CD4-positive, alpha-beta T cell treated with Interleukin-6 for 4 hours (primary cell): Measurements from ENCODE around the gene RGPD5.
"Not testable (repeated sequence)": the region's sequence is repeated elsewhere in the genome, so short reads cannot be mapped to it uniquely, and the experiment has no call there.

Experiments used
- DNase-seq: peaks from one replicate; pipeline ENCODE4 v3.0.0-alpha.2; 2020; ENCODE audit warnings: mixed read lengths

The RGPD5 gene

DNA sequence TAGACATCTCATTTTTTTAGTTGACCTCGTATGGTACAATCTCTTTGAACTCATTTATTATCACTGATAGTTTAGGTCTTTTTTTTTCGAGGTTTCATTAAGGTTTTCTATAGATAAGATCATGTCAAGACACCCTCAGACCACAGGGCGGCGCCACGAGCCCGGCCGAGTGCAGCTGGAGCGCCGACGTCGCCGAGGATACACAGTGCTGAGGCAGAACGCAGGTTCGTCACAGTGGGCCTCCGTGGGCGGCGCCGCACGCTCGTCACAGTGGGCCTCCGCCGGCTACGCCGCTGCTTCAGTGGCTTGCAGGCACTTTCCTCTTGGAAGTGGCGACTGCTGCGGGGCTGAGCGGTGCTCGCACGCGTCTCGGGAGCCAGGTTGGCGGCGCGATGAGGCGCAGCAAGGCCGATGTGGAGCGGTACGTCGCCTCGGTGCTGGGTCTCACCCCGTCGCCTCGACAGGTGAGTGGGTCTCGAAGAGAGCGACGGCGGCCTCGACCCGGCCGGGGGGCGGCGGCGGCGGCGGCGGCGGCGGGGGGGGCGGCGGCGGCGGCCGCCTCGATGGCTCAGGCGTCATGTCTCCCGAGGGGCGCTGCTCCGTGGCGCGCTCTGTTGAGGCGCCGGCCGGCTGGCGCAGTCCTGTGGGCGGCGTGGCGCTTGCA lies at the start of gene RGPD5:
RGPD5 (plus strand) TSS at position 232 of the 664 bp plus-strand sequence; CDS start at position 393, 161 bp downstream.
- DNase-seq = not testable (repeated sequence)

DNA sequence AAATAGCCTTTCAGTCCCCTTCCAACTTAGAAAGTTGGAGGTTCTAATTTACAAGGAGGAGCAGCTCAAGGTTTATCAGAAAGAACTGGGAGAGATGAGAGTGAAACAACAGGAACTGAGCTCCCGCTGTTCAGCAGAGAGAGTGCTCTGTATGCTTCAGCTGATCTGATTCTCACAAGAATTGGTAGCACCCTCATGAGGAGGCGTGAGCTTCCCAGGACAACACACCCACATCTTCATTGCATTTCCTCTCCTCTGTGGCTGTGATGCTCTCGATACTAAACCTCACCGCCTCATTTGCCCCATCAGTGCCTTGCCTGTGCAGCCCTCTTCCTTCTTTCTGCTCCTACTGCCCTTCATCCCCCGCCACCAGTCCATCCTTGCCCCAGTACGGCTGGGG lies 42.5 kb upstream of the RGPD5 start:
- not testable (repeated sequence) for DNase-seq

DNA sequence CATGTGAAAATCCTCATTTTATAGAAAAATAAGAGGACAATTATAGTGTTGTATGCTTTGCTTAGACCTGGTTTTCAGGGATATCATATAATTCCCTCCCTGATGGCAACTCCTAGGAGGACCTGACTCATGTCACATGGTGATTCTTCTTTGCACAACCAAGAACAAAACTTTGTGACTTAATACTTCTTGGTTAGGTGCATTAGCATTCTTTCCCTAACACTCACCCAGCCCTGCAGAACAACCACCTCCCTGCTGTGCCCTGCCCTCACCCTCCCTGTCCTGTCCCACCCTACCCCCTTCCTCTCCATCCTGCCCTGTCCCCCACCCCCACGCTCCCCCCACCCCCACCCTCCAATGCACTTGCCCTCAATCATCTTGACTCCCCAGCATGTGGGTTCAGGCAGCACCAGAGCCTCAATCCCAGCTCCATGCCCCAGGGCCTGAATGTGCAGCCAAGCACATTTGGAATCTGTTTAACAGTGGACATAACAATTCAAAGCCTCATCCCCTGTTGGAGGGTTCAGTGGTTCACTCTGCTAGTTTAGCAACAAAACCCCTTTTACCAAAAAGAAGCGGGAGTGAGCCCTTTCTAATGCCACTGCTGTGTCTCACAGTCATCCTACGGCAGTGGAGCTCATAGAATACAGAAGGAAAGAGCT lies 36.8 kb upstream of the RGPD5 start:
- not testable (repeated sequence) for DNase-seq

DNA sequence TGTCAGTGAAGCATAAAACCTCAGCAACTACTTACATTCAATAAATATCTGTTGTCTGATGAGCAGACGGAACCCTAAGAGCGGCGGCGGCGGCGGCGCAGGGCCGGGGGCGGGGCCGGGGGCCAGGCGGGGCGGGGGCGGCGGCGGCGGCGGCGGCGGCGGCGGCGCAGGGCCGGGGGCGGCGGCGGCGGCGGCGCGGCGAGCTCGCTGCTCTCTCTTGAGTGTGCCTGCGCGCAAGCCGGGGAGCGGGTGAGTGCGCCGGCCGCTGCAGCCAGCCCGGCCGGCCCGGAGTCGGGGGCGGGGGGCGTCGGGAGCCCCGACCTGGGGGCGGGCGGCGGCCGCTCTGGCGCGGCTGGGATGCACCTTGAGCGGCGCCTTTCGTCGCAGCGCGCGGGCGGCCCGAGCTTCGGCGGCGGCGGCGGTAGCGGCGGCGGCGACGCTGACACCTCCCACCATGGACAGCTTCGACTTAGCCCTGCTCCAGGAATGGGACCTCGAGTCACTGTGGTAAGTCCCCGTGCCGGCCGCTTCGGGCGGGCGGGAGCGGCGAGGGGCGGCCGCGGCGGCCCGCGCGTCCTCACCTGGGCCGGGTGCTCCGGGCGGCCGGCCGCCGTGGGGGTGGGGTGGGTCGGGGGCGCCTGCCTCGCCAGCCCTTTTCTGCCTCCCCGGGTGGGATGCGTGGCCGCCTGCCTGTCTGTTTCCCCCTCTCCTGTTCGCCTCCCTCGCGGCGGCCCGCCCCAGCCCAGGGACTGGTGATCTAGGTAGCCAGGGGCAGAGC lies 33.7 kb upstream of the RGPD5 start:
- not testable (repeated sequence) for DNase-seq

DNA sequence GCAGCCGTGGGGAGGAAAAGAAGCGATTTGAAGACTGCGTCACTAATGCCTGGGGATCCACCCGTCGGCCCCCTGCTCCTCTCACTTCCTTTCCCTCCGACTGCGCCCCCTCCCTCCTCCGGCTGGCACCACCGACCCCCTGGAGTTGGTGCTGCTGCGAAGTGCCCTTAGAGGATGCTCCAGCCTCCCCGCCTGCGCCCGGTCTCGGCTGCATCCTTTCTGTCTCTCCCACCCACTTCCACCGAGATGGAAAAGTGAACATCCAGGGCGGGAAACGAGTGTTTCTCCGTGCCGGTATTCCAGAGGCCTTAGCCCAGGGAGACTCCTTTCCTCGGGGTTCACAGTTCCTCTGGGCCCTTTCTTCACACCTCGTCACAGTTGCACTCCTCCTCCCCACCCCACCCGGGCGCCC lies 33.1 kb upstream of the RGPD5 start:
- not testable (repeated sequence) for DNase-seq

DNA sequence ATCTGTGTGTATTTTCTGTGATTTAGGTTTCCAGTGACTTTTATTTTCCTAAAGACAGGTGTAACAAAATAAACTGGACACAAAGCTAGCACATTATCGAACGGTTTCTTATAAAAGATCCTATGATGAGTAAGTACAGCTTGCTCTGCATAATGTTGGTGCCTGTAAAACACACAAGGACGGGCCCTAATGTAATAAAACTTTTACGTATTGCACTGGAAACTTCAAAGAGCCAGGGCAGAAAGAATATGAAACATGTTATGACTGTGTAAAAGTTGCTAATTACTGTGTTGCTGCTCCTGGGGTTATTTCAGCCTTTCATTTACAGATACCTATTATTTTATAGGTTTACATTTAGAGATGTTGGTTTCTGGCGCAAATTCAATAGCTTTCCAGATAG lies 32.1 kb upstream of the RGPD5 start:
- DNase-seq = not testable (repeated sequence)

DNA sequence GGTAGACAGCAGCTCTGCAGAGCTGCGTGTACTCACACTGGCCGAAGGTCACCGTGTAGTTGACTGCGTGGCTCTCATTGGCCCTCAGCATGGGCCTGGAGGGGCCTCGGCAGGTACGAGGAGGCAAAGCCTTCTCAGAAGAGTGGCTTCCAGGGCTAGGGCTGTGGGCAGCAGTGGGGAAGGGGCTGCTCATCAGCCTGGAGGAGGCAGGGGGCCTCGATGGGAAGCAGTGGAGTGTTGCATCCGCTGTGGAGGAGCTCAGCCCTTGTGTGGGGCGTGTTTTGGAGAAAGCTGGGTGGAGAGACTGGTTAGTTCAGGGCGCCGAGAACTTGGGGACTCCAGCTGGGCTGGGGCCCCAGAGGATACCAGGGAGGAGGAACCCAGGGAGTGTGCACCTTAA lies 28.0 kb upstream of the RGPD5 start:
- not testable (repeated sequence) for DNase-seq

DNA sequence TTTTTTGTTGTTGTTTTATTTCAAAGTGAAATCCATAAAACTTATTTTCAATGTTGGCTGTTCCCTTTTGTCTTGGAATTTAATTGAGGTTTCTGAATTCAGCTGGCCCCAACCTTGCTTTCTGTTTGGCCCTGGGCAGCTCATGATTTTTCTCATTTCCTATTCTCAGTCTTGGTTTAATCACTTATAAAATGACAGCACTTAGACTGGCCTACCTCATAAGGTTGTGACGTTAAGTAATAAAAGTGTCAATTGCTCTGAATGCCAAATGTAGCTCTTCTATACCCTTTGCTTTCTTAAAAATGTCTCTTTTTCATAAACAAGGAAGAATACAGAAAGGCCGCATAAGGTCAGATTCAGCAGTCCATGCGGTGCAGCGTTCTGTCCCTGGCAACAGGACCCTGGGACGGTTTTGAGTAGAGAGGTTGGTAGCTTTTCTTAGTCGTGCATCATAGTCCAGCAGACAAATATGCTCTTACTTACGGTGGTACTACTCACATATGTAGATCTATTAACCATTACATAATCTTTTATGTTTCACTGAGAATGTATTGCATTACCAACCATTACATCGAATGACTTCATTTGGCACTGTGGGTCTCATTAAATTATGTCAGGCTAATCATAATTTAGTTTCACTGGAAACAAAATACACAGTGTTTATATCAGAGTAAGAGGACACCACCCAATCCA lies 27.1 kb upstream of the RGPD5 start:
- DNase-seq = not testable (repeated sequence)

DNA sequence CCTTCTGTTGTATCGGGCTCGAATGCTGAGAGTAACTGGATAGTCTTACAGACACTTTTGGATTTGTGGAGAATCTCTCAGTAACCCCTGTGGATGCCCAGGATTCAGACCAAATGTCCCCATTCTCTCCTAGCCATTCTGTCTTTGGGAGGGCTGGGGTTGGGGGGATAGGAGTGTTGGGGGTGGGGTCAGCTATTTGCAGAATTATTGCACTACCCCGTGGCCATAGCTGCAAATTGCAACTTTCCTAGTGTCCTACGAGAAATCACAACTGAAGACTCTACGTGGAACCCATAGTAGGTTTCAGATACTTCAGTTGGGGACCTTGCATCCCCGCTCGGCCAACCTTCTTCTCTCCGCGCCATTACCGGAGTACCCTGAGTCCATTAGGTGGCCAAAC lies 25.2 kb upstream of the RGPD5 start:
- DNase-seq = not testable (repeated sequence)

DNA sequence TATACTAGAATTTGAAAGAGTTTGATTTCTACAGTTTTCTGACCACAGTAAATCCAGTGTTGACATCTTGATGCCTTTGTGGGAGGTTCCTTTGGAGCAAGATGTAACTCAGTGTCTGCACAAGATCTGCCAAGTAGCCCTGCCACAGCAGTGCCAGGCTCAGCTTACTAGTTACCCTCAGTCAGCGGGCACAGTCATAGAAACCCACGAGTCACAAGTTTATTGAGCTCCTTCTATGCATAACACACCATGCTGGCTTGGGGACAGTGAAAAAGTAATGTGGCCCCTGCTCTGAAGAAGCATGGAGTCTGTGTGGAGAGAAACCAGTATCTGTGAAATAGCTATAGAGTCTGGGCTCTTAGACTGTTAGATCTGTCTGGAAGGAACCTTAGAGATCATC lies 15.0 kb upstream of the RGPD5 start:
- DNase-seq = not testable (repeated sequence)

DNA sequence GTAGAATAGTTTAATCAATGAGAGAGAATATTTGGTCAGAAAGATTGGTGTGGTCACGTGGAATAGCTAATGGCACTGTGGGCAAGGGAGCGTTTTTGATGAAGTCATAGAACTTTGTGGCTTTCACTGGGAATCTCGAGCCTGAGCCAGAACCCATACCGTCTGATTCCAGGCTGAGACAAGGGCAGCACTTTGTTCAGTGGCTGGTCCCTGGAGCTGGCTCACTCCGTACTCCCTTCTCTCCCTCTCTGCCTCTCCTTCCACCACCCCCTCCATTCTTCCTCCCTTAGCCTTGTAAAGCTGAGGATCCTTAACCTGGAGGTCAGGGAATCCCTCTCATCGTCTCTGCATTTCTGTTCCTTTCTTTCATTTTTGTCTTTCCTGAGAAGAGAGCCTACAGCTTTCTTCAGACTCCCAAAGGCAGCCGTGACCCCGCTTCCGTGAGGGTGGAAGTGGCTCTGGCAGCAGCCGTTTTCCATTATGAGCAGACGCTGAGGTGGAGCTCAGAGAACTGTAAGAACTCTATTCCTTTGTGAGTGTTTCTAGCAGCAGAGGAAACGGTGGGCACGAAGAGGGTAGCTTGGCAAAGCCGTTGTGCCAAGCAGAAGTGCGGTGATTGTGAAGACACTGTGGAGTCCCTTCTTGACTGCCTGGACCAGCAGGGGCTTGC lies 12.8 kb upstream of the RGPD5 start:
- DNase-seq = not testable (repeated sequence)

DNA sequence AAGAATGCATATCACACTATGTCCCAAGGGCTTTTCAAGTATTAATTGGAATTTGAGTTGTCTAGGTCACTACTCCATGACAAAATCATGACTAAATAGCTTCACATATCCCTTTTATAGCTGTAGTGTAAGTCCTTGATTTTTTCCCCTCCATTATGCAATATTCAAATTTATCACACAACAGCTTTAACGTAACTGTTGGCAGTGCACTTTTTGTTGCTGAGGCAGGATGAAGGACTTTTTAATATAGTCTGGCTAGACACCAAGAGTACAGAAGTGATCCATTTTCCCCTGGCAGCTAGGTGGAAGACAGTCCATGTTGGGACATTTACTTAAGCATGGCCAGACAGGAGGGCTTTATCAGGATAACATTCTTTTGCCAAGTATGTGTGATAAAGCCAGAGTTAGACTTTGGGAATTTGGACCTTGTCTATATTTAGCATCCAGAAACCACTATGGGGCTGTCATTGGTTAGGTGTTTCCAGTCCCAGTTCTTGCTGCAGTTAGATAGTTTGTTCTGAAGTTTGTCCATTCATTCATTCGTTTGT lies 11.6 kb upstream of the RGPD5 start:
- not testable (repeated sequence) for DNase-seq

DNA sequence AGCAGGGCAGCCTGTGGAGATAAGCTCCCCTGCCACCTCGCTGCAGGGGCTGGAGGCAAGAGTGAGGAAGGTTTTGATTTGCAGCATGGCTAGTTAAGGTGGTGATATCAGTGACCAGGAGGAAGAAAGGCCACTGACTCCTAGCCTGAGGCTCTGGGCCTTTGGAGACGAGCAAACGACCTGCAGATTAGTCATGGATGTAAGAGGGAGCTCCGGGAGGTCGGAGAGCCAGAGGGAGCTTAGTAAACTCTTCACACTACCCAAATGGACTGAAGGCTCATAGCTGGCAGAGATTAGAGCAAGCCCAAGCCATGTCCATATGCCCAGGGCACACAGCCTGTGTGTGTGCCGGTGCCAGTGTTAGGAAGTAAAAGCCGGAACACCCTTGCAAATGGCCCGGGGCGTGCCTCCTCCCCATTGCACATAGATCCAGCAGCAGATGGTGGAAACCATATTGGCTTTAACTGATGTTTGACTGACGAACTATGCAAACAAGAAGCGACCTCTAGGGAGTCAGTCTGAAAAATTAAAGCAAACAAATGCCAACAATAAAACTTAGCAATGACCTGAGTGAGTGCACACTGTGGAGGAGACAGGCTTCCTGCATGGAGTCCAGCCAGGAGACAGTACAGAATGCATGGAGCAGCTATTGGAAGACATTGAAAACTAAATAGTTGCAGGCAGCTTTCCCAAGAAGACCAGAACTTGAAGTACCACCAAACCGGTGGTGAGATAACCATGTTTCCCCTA lies 2.4 kb upstream of the RGPD5 start:
- not testable (repeated sequence) for DNase-seq

DNA sequence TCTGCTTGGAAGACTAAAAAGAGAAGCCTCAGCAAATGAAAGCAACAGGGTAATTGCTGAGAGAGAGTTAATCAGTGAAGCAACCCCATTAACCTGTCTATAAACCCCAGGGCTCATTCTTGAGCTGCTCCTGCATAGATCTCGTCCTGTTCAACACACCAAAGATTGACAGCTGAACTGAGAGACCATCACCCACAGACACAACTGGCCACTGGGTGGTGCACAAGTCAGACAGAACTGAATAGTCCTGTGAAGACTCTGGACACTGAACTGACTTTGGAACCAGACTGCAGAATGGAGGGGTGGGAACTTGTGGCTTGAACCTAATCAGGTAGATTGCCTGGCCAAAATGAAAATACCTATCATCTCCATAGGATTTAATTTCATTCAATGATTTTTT lies 1.4 kb upstream of the RGPD5 start:
- not testable (repeated sequence) for DNase-seq

DNA sequence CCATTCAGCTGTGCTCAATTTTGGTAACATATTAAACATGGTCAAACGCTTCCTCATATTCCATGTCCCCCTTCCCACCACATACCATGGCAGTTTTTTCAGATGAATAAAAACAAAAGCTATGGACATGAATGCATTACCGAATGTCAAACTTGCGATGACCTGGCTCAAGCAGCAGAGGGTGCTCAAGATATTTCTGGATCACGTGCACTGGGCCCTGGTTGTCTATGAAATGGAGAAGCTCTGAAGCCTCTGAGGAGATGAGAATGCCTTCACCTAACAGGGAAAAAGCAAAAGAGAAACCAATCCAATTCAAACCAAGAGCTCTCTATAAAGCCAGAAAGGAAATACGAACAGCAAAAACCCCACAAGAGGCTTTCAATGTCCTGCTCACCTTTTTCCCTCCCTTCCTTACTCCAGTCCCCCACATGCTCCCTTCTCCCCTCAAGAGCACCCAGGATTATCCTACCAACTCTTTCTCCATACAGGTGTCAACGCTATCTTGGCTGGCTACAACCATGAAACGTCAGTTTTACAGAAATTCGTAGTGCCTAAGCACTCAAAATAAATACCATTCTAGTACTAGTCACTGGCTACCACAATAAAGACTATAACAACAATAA lies 77.1 kb downstream of the RGPD5 start:
- DNase-seq = not testable (repeated sequence)

DNA sequence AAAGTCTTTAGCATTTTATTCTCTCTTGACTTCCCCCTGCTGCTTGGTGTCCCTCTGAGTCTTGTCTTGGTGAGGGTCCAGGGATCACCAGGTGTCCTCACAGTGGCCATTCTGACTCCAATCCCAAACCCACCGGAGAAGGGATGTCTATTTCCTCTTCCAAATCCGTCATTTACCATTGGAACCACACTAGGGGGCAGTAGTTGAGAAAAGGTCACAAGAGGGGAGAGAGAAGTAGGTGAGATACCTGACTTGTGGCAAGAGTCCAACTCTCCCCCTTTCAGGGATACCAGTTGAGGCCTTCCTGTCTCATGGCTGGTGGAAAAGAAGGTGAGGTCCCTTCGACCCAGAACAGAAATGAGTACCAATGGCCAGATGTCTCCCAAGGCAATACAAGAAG lies 82.5 kb downstream of the RGPD5 start:
- not testable (repeated sequence) for DNase-seq

DNA sequence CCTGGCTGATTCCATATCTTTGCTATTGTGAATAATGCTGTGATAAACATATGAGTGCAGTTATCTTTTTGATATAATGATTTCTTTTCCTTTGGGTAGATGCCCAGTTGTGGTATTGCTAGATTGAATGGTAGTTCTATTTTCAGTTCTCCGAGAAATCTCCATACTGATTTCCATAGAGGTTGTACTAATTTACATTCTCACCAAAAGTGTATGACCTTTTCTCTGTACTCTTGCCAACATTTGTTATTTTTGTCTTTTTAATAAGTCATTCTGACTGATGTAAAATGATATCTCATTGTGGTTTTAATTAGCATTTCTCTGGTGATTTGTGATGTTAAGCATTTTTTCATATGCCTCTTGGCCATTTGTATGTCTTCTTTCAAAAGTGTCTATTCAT lies 88.0 kb downstream of the RGPD5 start:
- not testable (repeated sequence) for DNase-seq

DNA sequence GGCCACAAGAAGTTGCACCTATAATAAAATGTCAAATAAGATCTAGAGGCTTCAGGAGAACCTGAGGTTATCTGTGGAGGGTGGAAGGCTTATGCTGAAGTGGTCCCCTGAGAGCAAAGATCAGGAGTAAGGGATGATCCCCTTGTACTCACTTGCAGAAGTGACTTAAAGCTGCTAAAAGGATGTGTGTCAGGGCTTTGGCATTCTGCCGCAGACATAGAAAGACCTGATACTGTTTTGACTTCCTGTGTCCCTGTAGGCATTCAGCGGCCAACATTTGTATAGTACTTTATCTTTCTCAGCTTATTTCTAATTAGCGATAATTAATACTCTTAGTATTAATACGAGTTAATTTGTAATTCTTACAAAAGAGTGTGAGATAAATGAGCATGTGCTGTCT lies 94.3 kb downstream of the RGPD5 start:
- DNase-seq = not testable (repeated sequence)

DNA sequence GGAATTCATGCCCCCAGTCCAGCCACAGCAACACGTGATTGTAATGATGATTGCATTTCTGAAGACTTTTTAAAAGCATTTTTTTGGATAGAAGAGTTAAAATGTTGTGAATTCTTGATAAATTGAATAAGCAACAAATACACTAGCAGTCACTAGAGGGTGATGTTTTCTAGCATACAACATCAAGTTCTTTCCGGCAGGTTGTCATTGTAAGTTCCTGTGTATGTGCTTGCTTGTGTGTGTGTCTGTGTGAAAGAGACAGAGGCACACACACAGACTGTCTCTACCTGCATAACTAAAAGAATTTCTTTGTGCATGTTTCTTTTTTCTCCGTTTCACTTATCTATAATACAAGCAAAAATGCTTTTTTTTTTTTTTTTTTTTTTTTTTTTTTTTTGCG lies 95.8 kb downstream of the RGPD5 start:
- DNase-seq = not testable (repeated sequence)

DNA sequence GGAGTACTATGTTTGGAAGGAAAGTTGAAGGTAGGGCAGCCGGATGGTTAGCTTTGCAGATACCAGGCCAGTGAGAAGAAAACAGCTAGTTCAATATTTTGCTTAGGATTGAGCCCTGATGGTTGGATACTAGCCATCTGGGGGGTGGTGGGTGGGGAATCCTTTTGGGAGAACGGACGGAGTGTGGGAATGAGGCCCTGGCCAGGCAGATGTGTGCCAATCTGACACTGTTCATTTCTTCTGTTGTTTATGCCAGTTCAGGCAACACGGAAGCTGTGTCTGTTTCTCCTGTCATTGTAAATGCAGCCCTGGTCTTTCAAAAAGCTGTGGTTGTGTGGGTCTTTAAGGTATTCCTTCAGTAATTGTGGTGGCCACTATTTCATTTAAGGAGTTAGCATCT lies 96.9 kb downstream of the RGPD5 start:
- DNase-seq = not testable (repeated sequence)

DNA sequence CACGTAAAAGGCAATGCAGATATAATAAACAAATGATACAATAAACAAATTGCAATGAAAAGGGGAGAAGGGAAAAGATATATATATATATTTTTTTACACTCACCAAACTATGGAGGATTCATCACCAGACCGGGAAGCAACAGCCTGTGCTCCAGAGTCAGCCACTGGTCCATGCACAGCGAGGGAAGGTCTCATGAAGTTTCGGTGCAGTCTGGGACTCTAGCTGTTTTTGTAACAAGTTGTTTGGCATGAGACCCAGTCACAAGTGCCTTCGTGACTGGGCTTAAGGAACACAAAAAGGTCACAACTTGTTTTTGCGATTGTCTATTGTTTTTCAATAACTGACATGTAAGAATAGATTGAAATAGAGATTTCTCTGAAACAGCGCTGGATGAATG lies 99.6 kb downstream of the RGPD5 start:
- DNase-seq = not testable (repeated sequence)
